Ascending aorta (tissue), 2 donors: ENCODE measurements around the gene AAK1. TPM values are rescaled to one million over a fixed set of nuclear protein-coding genes. Genes with fewer than 3 reads are reported as not detected.
"Not testable (repeated sequence)": the region's sequence is repeated elsewhere in the genome, so short reads cannot be mapped to it uniquely, and the experiment has no call there.

Experiments used
- DNase-seq, 2 donors: peaks; one replicate each; pipeline ENCODE4 v3.0.0-alpha.2; 2019; ENCODE audit warnings: low spot score in 2 of 2
- H3K27ac ChIP-seq, 2 donors: fragments of 200-600 bp; sonication (generic); one replicate each; pipeline ENCODE4 v1.5.1; 2016 to 2017; ENCODE audit warnings: mild to moderate bottlenecking in 1 of 2
- H3K27me3 ChIP-seq: fragments of 200-600 bp; sonication (generic); one replicate; pipeline ENCODE4 v1.5.1; 2017
- H3K36me3 ChIP-seq, 2 donors: fragments of 200-600 bp; sonication (generic); one replicate each; pipeline ENCODE4 v1.5.1; 2016
- H3K4me1 ChIP-seq, 2 donors: fragments of 200-600 bp; sonication (generic); one replicate each; pipeline ENCODE4 v1.5.1; 2016 to 2017; ENCODE audit warnings: mild to moderate bottlenecking in 1 of 2
- H3K4me3 ChIP-seq, 2 donors: fragments of 200-600 bp; sonication (generic); one replicate each; pipeline ENCODE4 v1.5.1; 2016 to 2017; ENCODE audit warnings: mild to moderate bottlenecking in 1 of 2
- H3K9me3 ChIP-seq, 2 donors: fragments of 200-600 bp; sonication (generic); one replicate each; pipeline ENCODE4 v1.5.1; 2016
- intact Hi-C: fragments of 100-400 bp; cut with DNase I; formaldehyde crosslinking; loops from one replicate; pipeline ENCODE4 v1.15.1; 2023
- total RNA-seq: library from RNA; depleted of rRNA; stranded (reverse); fragments of >200 nt; gene quantifications from one replicate; pipeline ENCODE4 v1.1.0, GENCODE V29; 2016
- TF ChIP-seq, protein P1 (sequence below), 3 experiments: fragments of 200-600 bp in 2 of 3; fragments of 450-650 bp in 1 of 3; sonication (generic) in 2 of 3; IDR thresholded peaks; one replicate each; pipeline ENCODE4 v1.5.1; 2016 to 2019; ENCODE audit warnings: antibody characterized with exemption in 3 of 3, mild to moderate bottlenecking in 1 of 3, moderate library complexity in 1 of 3

AAK1 gene
- total RNA-seq, 1 donor from 2014 or later: 53.4 TPM

DNA sequence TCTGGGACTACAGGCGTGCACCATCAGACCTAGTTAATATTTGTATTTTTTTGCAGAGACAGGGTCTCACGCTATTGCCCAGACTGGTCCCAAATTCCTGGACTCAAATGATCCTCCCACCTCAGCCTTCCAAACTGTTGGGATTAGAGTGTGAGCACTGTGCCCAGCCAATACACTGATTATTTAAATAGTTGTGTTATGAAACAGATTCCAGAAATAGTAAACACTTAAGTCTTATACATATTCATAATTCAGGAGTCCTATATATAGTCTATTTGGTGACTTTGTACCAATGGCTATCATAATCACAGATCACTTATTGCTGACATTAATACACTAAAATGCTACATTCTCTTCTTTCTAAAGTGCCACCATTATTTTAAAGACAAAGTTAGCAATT, 219.1 kb downstream of the AAK1 start:
- H3K27ac ChIP-seq: no peak overlapping the region
- no peaks in the 10 kb centered on the region for H3K9me3 ChIP-seq
- intact Hi-C loops: no loop called here
- DNase-seq: no peak
- H3K4me1 ChIP-seq: no peaks in the 10 kb centered on the region
- TF ChIP-seq, protein P1, sequence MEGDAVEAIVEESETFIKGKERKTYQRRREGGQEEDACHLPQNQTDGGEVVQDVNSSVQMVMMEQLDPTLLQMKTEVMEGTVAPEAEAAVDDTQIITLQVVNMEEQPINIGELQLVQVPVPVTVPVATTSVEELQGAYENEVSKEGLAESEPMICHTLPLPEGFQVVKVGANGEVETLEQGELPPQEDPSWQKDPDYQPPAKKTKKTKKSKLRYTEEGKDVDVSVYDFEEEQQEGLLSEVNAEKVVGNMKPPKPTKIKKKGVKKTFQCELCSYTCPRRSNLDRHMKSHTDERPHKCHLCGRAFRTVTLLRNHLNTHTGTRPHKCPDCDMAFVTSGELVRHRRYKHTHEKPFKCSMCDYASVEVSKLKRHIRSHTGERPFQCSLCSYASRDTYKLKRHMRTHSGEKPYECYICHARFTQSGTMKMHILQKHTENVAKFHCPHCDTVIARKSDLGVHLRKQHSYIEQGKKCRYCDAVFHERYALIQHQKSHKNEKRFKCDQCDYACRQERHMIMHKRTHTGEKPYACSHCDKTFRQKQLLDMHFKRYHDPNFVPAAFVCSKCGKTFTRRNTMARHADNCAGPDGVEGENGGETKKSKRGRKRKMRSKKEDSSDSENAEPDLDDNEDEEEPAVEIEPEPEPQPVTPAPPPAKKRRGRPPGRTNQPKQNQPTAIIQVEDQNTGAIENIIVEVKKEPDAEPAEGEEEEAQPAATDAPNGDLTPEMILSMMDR (IDR thresholded peaks at IDR 0.05): no peak
- no peak overlapping the region for H3K4me3 ChIP-seq
- peaks cover 23 to 35% of the 10 kb centered on the region in 2 donors for H3K36me3 ChIP-seq
- H3K27me3 ChIP-seq: no peaks in the 10 kb centered on the region

DNA sequence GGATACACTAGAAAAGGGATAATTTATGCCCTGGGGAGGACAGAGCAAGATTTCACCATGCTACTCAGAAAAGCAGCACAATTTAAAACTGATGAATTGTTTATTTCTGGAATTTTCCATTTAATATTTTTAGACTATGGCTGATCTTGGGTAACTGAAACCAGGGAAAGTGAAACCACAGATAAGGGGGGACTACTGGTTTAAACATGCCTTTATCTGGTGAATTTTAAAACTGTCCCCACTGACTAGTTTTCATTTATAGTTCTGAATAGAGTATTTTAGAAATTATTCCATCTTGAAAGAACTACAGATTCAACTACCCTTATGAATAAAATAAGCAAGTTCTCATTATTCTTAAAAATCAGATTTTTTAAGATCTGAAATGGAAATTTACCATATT, 221.3 kb downstream of the AAK1 start:
- H3K36me3 ChIP-seq: peaks cover 31 to 42% of the 10 kb centered on the region in 2 donors
- intact Hi-C loops: no loop called here
- H3K27ac ChIP-seq: no peak overlapping the region
- DNase-seq: no peak
- H3K9me3 ChIP-seq: no peaks in the 10 kb centered on the region
- TF ChIP-seq, protein P1 (IDR thresholded peaks at IDR 0.05): no peak
- no peaks in the 10 kb centered on the region for H3K4me1 ChIP-seq
- no peaks in the 10 kb centered on the region for H3K27me3 ChIP-seq
- H3K4me3 ChIP-seq: no peak overlapping the region

DNA sequence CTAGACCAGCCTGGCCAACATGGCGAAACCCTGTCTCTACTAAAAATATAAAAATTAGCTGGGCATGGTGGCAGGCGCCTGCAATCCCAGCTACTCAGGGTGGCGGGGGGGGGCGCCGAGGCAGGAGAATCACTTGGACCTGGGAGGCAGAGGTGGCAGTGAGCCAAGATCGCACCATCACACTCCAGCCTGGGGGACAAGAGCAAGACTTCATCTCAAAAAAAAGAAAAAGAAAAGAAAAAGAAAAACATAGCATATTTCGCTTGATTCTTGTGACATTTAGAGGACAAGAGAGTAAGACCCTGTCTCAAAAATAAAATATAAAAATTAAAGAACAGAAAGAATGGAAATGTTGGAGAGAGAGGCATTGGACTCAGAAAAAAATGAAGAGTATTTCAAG, 224.4 kb downstream of the AAK1 start:
- H3K4me1 ChIP-seq, H3K27ac ChIP-seq, intact Hi-C loops, DNase-seq, H3K4me3 ChIP-seq, H3K27me3 ChIP-seq, H3K9me3 ChIP-seq: not testable (repeated sequence)
- H3K36me3 ChIP-seq: peaks cover 33 to 54% of the 10 kb centered on the region in 2 donors

DNA sequence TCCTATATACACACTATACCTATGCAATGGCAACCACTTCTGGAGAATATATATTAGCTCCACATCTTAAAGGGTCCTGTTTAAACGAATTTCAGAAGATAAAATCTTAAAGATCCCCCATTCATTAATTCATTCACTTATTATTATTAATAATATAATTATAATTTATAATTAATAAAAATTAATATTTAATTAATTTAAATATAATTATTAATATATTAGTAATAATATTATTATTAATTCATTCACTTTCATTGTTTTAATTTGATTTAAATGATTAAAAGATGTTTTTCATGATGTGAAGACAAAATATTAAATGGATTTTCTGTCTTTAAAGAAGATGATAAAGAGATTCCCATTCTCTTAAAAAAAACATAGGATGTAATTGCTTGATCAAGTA, 227.4 kb downstream of the AAK1 start:
- Histone ChIP-seq H3K36me3 (peaks cover 39 to 75% of the 10 kb centered on the region in 2 donors), H3K4me1 (no peaks in the 10 kb centered on the region), H3K27ac (no peak overlapping the region), H3K27me3 (no peaks in the 10 kb centered on the region), H3K4me3 (no peak overlapping the region), H3K9me3 (no peaks in the 10 kb centered on the region)
- intact Hi-C loops: no loop called here
- TF ChIP-seq, protein P1 (IDR thresholded peaks at IDR 0.05): no peak
- DNase-seq: no peak

Other genes with a start within 250 kb of the AAK1 start
- gene NFU1, start 206.3 kb downstream of the AAK1 start, total RNA-seq: 49.4 TPM
- 29.1 TPM for gene ANXA4, start 98.4 kb upstream of the AAK1 start, total RNA-seq
- gene GMCL1, start 185.9 kb upstream of the AAK1 start, total RNA-seq: 10.4 TPM